Hepatocyte (in vitro differentiated cells): ENCODE results near the gene ZNF683. TPM values are rescaled to one million over a fixed set of nuclear protein-coding genes. Genes with fewer than 3 reads are reported as not detected.

Experiments
- DNase-seq: peaks from one replicate; pipeline ENCODE4 v3.0.0-alpha.2; 2016; ENCODE audit warnings: low spot score
- H2AFZ ChIP-seq: fragments of 200-600 bp; sonication (generic); 2 replicates; pipeline ENCODE4 v1.6.0; 2016; ENCODE audit warnings: antibody characterized with exemption, mild to moderate bottlenecking
- H3K27ac ChIP-seq: fragments of 200-600 bp; sonication (generic); 2 replicates; pipeline ENCODE4 v1.5.1; 2016; ENCODE audit warnings: mild to moderate bottlenecking
- H3K27me3 ChIP-seq: fragments of 200-600 bp; sonication (generic); 2 replicates; pipeline ENCODE4 v1.6.1; 2016
- H3K36me3 ChIP-seq: fragments of 200-600 bp; sonication (generic); replicated peaks from 2 replicates; pipeline ENCODE4 v1.5.1; 2016; ENCODE audit warnings: low read depth; ENCODE audit not compliant: insufficient read depth
- H3K4me1 ChIP-seq: fragments of 200-600 bp; sonication (generic); 2 replicates; pipeline ENCODE4 v1.5.1; 2016; ENCODE audit warnings: mild to moderate bottlenecking, moderate library complexity; ENCODE audit not compliant: insufficient read depth
- H3K4me2 ChIP-seq: fragments of 200-600 bp; sonication (generic); 2 replicates; pipeline ENCODE4 v1.6.0; 2016
- H3K4me3 ChIP-seq: fragments of 200-600 bp; sonication (generic); 2 replicates; pipeline ENCODE4 v1.5.1; 2016; ENCODE audit warnings: mild to moderate bottlenecking
- H3K79me2 ChIP-seq: fragments of 200-600 bp; sonication (generic); 2 replicates; pipeline ENCODE4 v1.6.0; 2017; ENCODE audit warnings: mild to moderate bottlenecking
- H3K9me2 ChIP-seq: fragments of 200-600 bp; sonication (generic); replicated peaks from 2 replicates; pipeline ENCODE4 v1.6.0; 2017; ENCODE audit warnings: mild to moderate bottlenecking; ENCODE audit not compliant: insufficient read depth
- H3K9me3 ChIP-seq: fragments of 200-600 bp; sonication (generic); 2 replicates; pipeline ENCODE4 v1.5.1; 2016; ENCODE audit warnings: low read depth, mild to moderate bottlenecking
- H4K20me1 ChIP-seq: fragments of 200-600 bp; sonication (generic); 2 replicates; pipeline ENCODE4 v1.6.0; 2016; ENCODE audit warnings: mild to moderate bottlenecking; ENCODE audit not compliant: insufficient read depth, poor library complexity, severe bottlenecking
- EZH2 ChIP-seq: fragments of 200-600 bp; sonication (generic); IDR thresholded peaks from 2 replicates; pipeline ENCODE4 v1.6.1; 2016; ENCODE audit warnings: antibody characterized with exemption, mild to moderate bottlenecking, borderline replicate concordance
- EZH2phosphoT487 ChIP-seq: fragments of 200-600 bp; sonication (generic); IDR thresholded peaks from one replicate; pipeline ENCODE4 v1.6.1; 2018; ENCODE audit warnings: antibody characterized with exemption, mild to moderate bottlenecking, low read depth, moderate library complexity; ENCODE audit not compliant: unreplicated experiment, severe bottlenecking
- WGBS: methylation state at CpG from one replicate; pipeline ENCODE4 v1.1.6; 2016; ENCODE audit warnings: low lambda C conversion rate; ENCODE audit errors: missing lambda C conversion rate; 5-methylcytosine and 5-hydroxymethylcytosine counted together
- polyA plus RNA-seq: library from polyadenylated mRNA; unstranded; fragments of >200 nt; fragmentation: Nextera tagmentation; extraction: Ambion mirVana; gene quantifications from 2 replicates; pipeline ENCODE4 v1.2.1, GENCODE V29; 2016
- total RNA-seq: library from RNA; depleted of rRNA; stranded (reverse); fragments of >200 nt; gene quantifications from 2 replicates; pipeline ENCODE4 v1.2.3, GENCODE V29; 2014
- TF ChIP-seq, protein P1 (sequence below): fragments of 200-600 bp; sonication (generic); IDR thresholded peaks from 2 replicates; pipeline ENCODE4 v1.5.1; 2016; ENCODE audit warnings: antibody characterized with exemption, mild to moderate bottlenecking; ENCODE audit not compliant: poor library complexity

The ZNF683 gene
- total and polyA plus RNA-seq, 2 experiments from 2014 or later = not detected

DNA sequence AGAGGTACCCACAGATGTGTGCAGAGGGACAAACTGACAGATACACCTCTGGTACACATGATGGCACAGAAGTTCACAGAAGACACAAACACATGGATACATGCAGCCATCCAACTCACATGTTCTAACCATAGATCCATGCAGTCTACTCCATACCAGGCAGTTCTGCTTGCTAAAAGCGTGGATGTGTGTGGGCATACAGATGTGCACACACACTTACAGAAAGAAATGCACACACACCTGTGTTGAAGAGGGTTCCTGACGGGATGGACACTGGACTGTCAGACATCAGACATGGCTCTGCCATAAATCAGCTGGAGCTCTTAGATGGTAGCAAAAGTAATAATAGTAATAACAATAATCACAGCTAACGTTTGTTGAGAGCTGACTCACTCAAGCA lies 48.0 kb downstream of the ZNF683 start:
- H4K20me1 ChIP-seq = no peaks in the 10 kb centered on the region
- 86% methylated on average over 3 of the region's 3 CpGs for WGBS

DNA sequence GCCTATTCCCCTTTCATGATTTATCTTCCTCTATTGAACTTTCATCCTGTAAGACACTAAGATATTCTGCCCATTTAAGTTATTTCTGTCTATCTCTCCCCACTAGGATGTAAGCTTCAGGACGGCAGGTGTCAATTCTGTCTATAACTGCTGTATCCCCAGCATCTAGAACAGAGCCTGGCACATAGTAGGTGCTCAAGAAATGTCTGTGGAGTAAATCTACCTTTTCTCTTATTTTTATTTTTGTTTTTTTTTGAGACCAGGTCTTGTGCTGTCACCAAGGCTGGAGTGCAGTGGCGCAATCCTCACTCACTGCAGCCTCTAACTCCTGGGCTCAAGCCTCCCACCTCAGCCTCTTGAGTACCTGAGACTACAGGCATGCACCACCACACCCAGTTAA lies 49.2 kb downstream of the ZNF683 start:
- no peaks in the 10 kb centered on the region for H3K27me3 ChIP-seq
- H3K27ac ChIP-seq = no peak overlapping the region
- TF ChIP-seq, protein P1, sequence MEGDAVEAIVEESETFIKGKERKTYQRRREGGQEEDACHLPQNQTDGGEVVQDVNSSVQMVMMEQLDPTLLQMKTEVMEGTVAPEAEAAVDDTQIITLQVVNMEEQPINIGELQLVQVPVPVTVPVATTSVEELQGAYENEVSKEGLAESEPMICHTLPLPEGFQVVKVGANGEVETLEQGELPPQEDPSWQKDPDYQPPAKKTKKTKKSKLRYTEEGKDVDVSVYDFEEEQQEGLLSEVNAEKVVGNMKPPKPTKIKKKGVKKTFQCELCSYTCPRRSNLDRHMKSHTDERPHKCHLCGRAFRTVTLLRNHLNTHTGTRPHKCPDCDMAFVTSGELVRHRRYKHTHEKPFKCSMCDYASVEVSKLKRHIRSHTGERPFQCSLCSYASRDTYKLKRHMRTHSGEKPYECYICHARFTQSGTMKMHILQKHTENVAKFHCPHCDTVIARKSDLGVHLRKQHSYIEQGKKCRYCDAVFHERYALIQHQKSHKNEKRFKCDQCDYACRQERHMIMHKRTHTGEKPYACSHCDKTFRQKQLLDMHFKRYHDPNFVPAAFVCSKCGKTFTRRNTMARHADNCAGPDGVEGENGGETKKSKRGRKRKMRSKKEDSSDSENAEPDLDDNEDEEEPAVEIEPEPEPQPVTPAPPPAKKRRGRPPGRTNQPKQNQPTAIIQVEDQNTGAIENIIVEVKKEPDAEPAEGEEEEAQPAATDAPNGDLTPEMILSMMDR = no peak
- TF ChIP-seq EZH2 (no peak), EZH2phosphoT487 (no peak)
- DNase-seq = no peak
- H3K4me1 ChIP-seq = no peaks in the 10 kb centered on the region
- no peaks in the 10 kb centered on the region for H3K79me2 ChIP-seq
- H3K9me2 ChIP-seq = no peaks in the 10 kb centered on the region
- H2AFZ ChIP-seq = no peak overlapping the region
- H4K20me1 ChIP-seq = no peaks in the 10 kb centered on the region
- no peak overlapping the region for H3K4me3 ChIP-seq
- no peaks in the 10 kb centered on the region for H3K36me3 ChIP-seq
- WGBS = 96% methylated on average over 2 of the region's 2 CpGs
- no peaks in the 10 kb centered on the region for H3K9me3 ChIP-seq
- H3K4me2 ChIP-seq = no peak overlapping the region

More for the DNA sequence above, 48.0 kb downstream of the ZNF683 start:
- DNase-seq = no peak
- Histone ChIP-seq H3K36me3 (no peaks in the 10 kb centered on the region), H2AFZ (no peak overlapping the region), H3K27ac (no peak overlapping the region), H3K4me2 (no peak overlapping the region), H3K27me3 (no peaks in the 10 kb centered on the region), H3K9me2 (no peaks in the 10 kb centered on the region), H3K9me3 (no peaks in the 10 kb centered on the region), H3K79me2 (no peaks in the 10 kb centered on the region), H3K4me1 (no peaks in the 10 kb centered on the region), H3K4me3 (no peak overlapping the region)
- no peak for TF ChIP-seq EZH2
- TF ChIP-seq, protein P1 = no peak

DNA sequence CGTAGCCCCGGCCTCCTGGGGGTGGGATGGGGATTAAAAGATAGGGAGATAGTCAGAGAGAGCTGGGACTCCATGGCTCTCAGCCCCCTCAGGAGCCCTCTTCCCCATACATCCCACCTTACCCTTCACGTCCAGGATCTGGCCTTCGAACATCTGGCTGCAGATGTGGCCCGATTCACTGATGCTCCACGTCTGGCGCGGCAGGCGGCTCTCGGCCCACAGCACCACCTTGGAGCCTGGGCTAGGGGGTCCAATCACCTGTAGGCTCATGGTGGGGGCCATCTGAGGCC lies 50.6 kb downstream of the ZNF683 start:
- H3K9me3 ChIP-seq = no peaks in the 10 kb centered on the region
- H3K27me3 ChIP-seq = no peaks in the 10 kb centered on the region
- H3K4me3 ChIP-seq = no peak overlapping the region
- no peaks in the 10 kb centered on the region for H4K20me1 ChIP-seq
- H2AFZ ChIP-seq = no peak overlapping the region
- no peaks in the 10 kb centered on the region for H3K9me2 ChIP-seq
- H3K36me3 ChIP-seq = no peaks in the 10 kb centered on the region
- 85% methylated on average over 10 of the region's 10 CpGs for WGBS
- H3K79me2 ChIP-seq = no peaks in the 10 kb centered on the region
- no peak for DNase-seq
- no peaks in the 10 kb centered on the region for H3K4me1 ChIP-seq
- no peak for TF ChIP-seq EZH2phosphoT487
- TF ChIP-seq, protein P1 = no peak
- no peak for TF ChIP-seq EZH2
- no peak overlapping the region for H3K27ac ChIP-seq
- no peak overlapping the region for H3K4me2 ChIP-seq
